C4-2B (cell line): ENCODE data around the gene SHROOM3.

Experiments used
- H3K27ac ChIP-seq: fragments of 450-650 bp; 2 replicates; pipeline ENCODE4 v1.5.1; 2017
- CTCF ChIP-seq: fragments of 450-650 bp; conservative IDR thresholded peaks from 2 replicates; pipeline ENCODE4 v1.5.1; 2017; ENCODE audit warnings: mild to moderate bottlenecking
- ZFX ChIP-seq: fragments of 450-650 bp; IDR thresholded peaks from 2 replicates; pipeline ENCODE4 v1.6.1; 2017

Gene SHROOM3

GRCh38 chr4:76514087-76514486 lies 79.1 kb downstream of the SHROOM3 start:
- TF ChIP-seq CTCF (no peak), ZFX (no peak)
- H3K27ac ChIP-seq: no peak overlapping the region

GRCh38 chr4:76515975-76516843 lies 81.2 kb downstream of the SHROOM3 start:
- TF ChIP-seq ZFX: no peak
- H3K27ac ChIP-seq: no peak overlapping the region

GRCh38 chr4:76518241-76518640 lies 83.2 kb downstream of the SHROOM3 start:
- H3K27ac ChIP-seq: no peak overlapping the region
- no peak for TF ChIP-seq ZFX
- TF ChIP-seq CTCF: no peak

GRCh38 chr4:76523593-76523992 lies 88.6 kb downstream of the SHROOM3 start:
- no peak overlapping the region for H3K27ac ChIP-seq
- TF ChIP-seq ZFX (no peak), CTCF (no peak)

- H3K27ac ChIP-seq: peak overlapping the region; percentile 67
- TF ChIP-seq ZFX: no peak
- no peak for TF ChIP-seq CTCF
These were observed 90.7 kb downstream of the SHROOM3 start for GRCh38 chr4:76525751-76526150.

- TF ChIP-seq CTCF: no peak
- H3K27ac ChIP-seq: peak overlapping the region; percentile 67; the same call in 1 of the 2 replicates
These were observed 91.6 kb downstream of the SHROOM3 start for GRCh38 chr4:76526585-76526990.

GRCh38 chr4:76527666-76528065 lies 92.6 kb downstream of the SHROOM3 start:
- TF ChIP-seq CTCF (no peak), ZFX (no peak)
- peak overlapping the region; percentile 67 for H3K27ac ChIP-seq

GRCh38 chr4:76531597-76531996 lies 96.6 kb downstream of the SHROOM3 start:
- TF ChIP-seq ZFX: no peak
- no peak for TF ChIP-seq CTCF
- H3K27ac ChIP-seq: no peak overlapping the region; the same call in 1 of the 2 replicates
